GM18907 (cell line): ENCODE measurements around the gene SPOCK1.
"Not testable (repeated sequence)": the region's sequence is repeated elsewhere in the genome, so short reads cannot be mapped to it uniquely, and the experiment has no call there.

Experiments used
- ATAC-seq: cut with Tn5 transposase; IDR thresholded peaks from one replicate; pipeline ENCODE4 v1.9.1; 2021; ENCODE audit warnings: mild to moderate bottlenecking, moderate library complexity; ENCODE audit not compliant: unreplicated experiment

The SPOCK1 gene

GRCh38 chr5:137272831-137273230 is 226.3 kb downstream of the SPOCK1 start:
- no peak for ATAC-seq

- ATAC-seq: no peak
Measured at GRCh38 chr5:137269946-137270345, 229.2 kb downstream of the SPOCK1 start.

- ATAC-seq: no peak
Measured at GRCh38 chr5:137269274-137269673, 229.9 kb downstream of the SPOCK1 start.

GRCh38 chr5:137268646-137269045 is 230.5 kb downstream of the SPOCK1 start:
- no peak for ATAC-seq

GRCh38 chr5:137266186-137266585 is 232.9 kb downstream of the SPOCK1 start:
- ATAC-seq: no peak

GRCh38 chr5:137265457-137265856 is 233.7 kb downstream of the SPOCK1 start:
- no peak for ATAC-seq

- no peak for ATAC-seq
Measured at GRCh38 chr5:137264573-137264972, 234.6 kb downstream of the SPOCK1 start.

GRCh38 chr5:137264041-137264440 is 235.1 kb downstream of the SPOCK1 start:
- no peak for ATAC-seq

GRCh38 chr5:137263371-137264005 is 235.6 kb downstream of the SPOCK1 start:
- ATAC-seq: no peak

- no peak for ATAC-seq
Measured at GRCh38 chr5:137262818-137263217, 236.3 kb downstream of the SPOCK1 start.

- no peak for ATAC-seq
Measured at GRCh38 chr5:137260820-137261695, 238.1 kb downstream of the SPOCK1 start.

- not testable (repeated sequence) for ATAC-seq
Measured at GRCh38 chr5:137259115-137259514, 240.0 kb downstream of the SPOCK1 start.

GRCh38 chr5:137254119-137255090 is 244.7 kb downstream of the SPOCK1 start:
- no peak for ATAC-seq

GRCh38 chr5:137252512-137252911 is 246.6 kb downstream of the SPOCK1 start:
- ATAC-seq: no peak

GRCh38 chr5:137250421-137250820 is 248.7 kb downstream of the SPOCK1 start:
- no peak for ATAC-seq

GRCh38 chr5:137248527-137248926 is 250.6 kb downstream of the SPOCK1 start:
- no peak for ATAC-seq

GRCh38 chr5:137245438-137245837 is 253.7 kb downstream of the SPOCK1 start:
- no peak for ATAC-seq

GRCh38 chr5:137240285-137240684 is 258.8 kb downstream of the SPOCK1 start:
- ATAC-seq: no peak

- ATAC-seq: no peak
Measured at GRCh38 chr5:137236849-137237507, 262.1 kb downstream of the SPOCK1 start.

GRCh38 chr5:137236252-137236651 is 262.9 kb downstream of the SPOCK1 start:
- no peak for ATAC-seq
